GM12878 (cell line): ENCODE results near the gene FNIP1.

Experiments
- ASH2L ChIP-seq: fragments of 300-600, 200-600 bp; sonication (generic); IDR thresholded peaks from 2 replicates; pipeline ENCODE4 v1.6.1; 2017; ENCODE audit warnings: low read depth, mild to moderate bottlenecking, borderline replicate concordance
- ATF2 ChIP-seq: IDR thresholded peaks from 2 replicates; pipeline ENCODE4 v1.6.1; 2012; ENCODE audit warnings: low read length, inconsistent platforms
- ETV6 ChIP-seq, 2 experiments: fragments of 450-650 bp in 1 of 2; IDR thresholded peaks in 1 of 2; conservative IDR thresholded peaks in 1 of 2; 2 replicates each; pipeline ENCODE4 v1.6.1; 2014; ENCODE audit warnings: antibody characterized with exemption in 1 of 2, borderline replicate concordance in 1 of 2, low read depth in 1 of 2, mild to moderate bottlenecking in 1 of 2, moderate library complexity in 1 of 2
- GATAD2B ChIP-seq: fragments of 450-650 bp; conservative IDR thresholded peaks from 2 replicates; pipeline ENCODE4 v1.6.1; 2017; ENCODE audit warnings: low read depth, mild to moderate bottlenecking, moderate library complexity
- MAX ChIP-seq: IDR thresholded peaks from 2 replicates; pipeline ENCODE4 v1.6.1; 2012; ENCODE audit warnings: low read depth, low read length, improper control_type of control experiment
- RCOR1 ChIP-seq: conservative IDR thresholded peaks from 2 replicates; pipeline ENCODE4 v1.6.1; 2012; ENCODE audit warnings: low read depth, low read length, improper control_type of control experiment
- TCF12 ChIP-seq: IDR thresholded peaks from 2 replicates; pipeline ENCODE4 v1.6.1; 2011; ENCODE audit warnings: low read depth, mild to moderate bottlenecking, low read length
- USF1 ChIP-seq: IDR thresholded peaks from 2 replicates; pipeline ENCODE4 v1.6.1; 2011; ENCODE audit warnings: borderline replicate concordance, low read depth, mild to moderate bottlenecking, moderate library complexity, mixed read lengths, low read length; ENCODE audit not compliant: insufficient read depth; ENCODE audit errors: extremely low read length
- WRNIP1 ChIP-seq: IDR thresholded peaks from 2 replicates; pipeline ENCODE4 v1.6.1; 2011; ENCODE audit warnings: low read depth, low read length, improper control_type of control experiment, borderline replicate concordance
- TF ChIP-seq, protein P1 (sequence below), 3 experiments: IDR thresholded peaks in 2 of 3; conservative IDR thresholded peaks in 1 of 3; 2 replicates each; pipeline ENCODE4 v1.5.1; 2011; ENCODE audit warnings: low read depth in 3 of 3, low read length in 3 of 3, mild to moderate bottlenecking in 3 of 3, control low read depth in 2 of 3, moderate library complexity in 2 of 3, inconsistent platforms in 1 of 3, mixed read lengths in 1 of 3; ENCODE audit not compliant: control insufficient read depth in 2 of 3, insufficient read depth in 1 of 3; ENCODE audit errors: extremely low read depth in 1 of 3
- TF ChIP-seq, protein P2 (sequence below): IDR thresholded peaks from 2 replicates; pipeline ENCODE4 v1.6.1; 2011; ENCODE audit warnings: mild to moderate bottlenecking, low read depth, low read length, moderate library complexity; ENCODE audit not compliant: insufficient replicate concordance

GRCh38 chr5:131693894-131694293 is 102.9 kb downstream of the FNIP1 start:
- TF ChIP-seq WRNIP1 (no peak), ASH2L (no peak), TCF12 (no peak), ETV6 (conservative IDR thresholded peaks at IDR 0.05 in 1 of 2, IDR thresholded peaks at IDR 0.05 in 1 of 2; ENCODE audit: borderline replicate concordance in 1 of 2, low read depth in 1 of 2) (no peak), ATF2 (no peak), GATAD2B (no peak), USF1 (no peak), RCOR1 (no peak), MAX (no peak)
- TF ChIP-seq, protein P1, sequence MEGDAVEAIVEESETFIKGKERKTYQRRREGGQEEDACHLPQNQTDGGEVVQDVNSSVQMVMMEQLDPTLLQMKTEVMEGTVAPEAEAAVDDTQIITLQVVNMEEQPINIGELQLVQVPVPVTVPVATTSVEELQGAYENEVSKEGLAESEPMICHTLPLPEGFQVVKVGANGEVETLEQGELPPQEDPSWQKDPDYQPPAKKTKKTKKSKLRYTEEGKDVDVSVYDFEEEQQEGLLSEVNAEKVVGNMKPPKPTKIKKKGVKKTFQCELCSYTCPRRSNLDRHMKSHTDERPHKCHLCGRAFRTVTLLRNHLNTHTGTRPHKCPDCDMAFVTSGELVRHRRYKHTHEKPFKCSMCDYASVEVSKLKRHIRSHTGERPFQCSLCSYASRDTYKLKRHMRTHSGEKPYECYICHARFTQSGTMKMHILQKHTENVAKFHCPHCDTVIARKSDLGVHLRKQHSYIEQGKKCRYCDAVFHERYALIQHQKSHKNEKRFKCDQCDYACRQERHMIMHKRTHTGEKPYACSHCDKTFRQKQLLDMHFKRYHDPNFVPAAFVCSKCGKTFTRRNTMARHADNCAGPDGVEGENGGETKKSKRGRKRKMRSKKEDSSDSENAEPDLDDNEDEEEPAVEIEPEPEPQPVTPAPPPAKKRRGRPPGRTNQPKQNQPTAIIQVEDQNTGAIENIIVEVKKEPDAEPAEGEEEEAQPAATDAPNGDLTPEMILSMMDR (IDR thresholded peaks at IDR 0.05 in 2 of 3, conservative IDR thresholded peaks at IDR 0.05 in 1 of 3; ENCODE audit: control insufficient read depth in 2 of 3, extremely low read depth in 1 of 3, insufficient read depth in 1 of 3, low read depth in 3 of 3, low read length in 3 of 3) = no peak
- TF ChIP-seq, protein P2, sequence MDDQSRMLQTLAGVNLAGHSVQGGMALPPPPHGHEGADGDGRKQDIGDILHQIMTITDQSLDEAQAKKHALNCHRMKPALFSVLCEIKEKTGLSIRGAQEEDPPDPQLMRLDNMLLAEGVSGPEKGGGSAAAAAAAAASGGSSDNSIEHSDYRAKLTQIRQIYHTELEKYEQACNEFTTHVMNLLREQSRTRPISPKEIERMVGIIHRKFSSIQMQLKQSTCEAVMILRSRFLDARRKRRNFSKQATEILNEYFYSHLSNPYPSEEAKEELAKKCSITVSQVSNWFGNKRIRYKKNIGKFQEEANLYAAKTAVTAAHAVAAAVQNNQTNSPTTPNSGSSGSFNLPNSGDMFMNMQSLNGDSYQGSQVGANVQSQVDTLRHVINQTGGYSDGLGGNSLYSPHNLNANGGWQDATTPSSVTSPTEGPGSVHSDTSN = no peak
